ENCODE measurements around the gene GLS2.
"Not testable (repeated sequence)": the region's sequence is repeated elsewhere in the genome, so short reads cannot be mapped to it uniquely, and the experiment has no call there.

- not testable (repeated sequence) for TF ChIP-seq CTCF (IDR thresholded peaks at IDR 0.05; ENCODE audit: insufficient read depth, low read length, poor library complexity, severe bottlenecking); EZH2phosphoT487 (conservative IDR thresholded peaks at IDR 0.05; ENCODE audit: low read length)
These were observed 11.5 kb upstream of the GLS2 start for GRCh38 chr12:56499452-56499851.
